Effector memory CD8-positive, alpha-beta T cell (primary cell): ENCODE results near the gene SYNE3.

ENCODE experiments used
- ATAC-seq: fragments of 150-1000 bp; cut with Tn5 transposase; replicated peaks from 2 replicates; pipeline ENCODE4 v1.10.0; 2021; ENCODE audit warnings: mild to moderate bottlenecking, moderate library complexity
- DNase-seq, 3 experiments: peaks; one replicate each; pipeline ENCODE4 v3.0.0; 2021
- H3K27ac Mint-ChIP-seq, 2 donors: one replicate each; pipeline ENCODE4 v1.8.0; 2022; ENCODE audit warnings: mild to moderate bottlenecking in 2 of 2, mixed read lengths in 2 of 2, moderate library complexity in 2 of 2
- H3K27me3 Mint-ChIP-seq, 2 donors: one replicate each; pipeline ENCODE4 v1.8.0; 2022; ENCODE audit warnings: mixed read lengths in 2 of 2
- H3K36me3 Mint-ChIP-seq: one replicate; pipeline ENCODE4 v1.8.0; 2022; ENCODE audit warnings: mild to moderate bottlenecking, moderate library complexity, mixed read lengths; ENCODE audit not compliant: insufficient read depth
- H3K4me1 Mint-ChIP-seq, 2 donors: one replicate each; pipeline ENCODE4 v1.8.0; 2022; ENCODE audit warnings: low read depth in 2 of 2, mixed read lengths in 2 of 2
- H3K4me3 Mint-ChIP-seq, 2 donors: one replicate each; pipeline ENCODE4 v1.8.0; 2022; ENCODE audit warnings: mild to moderate bottlenecking in 2 of 2, mixed read lengths in 2 of 2, moderate library complexity in 2 of 2
- H3K9me3 Mint-ChIP-seq, 2 donors: one replicate each; pipeline ENCODE4 v1.8.0; 2022; ENCODE audit warnings: mixed read lengths in 2 of 2

SYNE3 gene

GRCh38 chr14:95491936-95492608, 24.4 kb downstream of the SYNE3 start:
- peaks cover 6% of the 10 kb centered on the region for H3K36me3 Mint-ChIP-seq
- H3K4me3 Mint-ChIP-seq, result no peak overlapping the region
- ATAC-seq (no peak), DNase-seq (no peak)
- peaks cover 42 to 43% of the 10 kb centered on the region in 2 donors for H3K4me1 Mint-ChIP-seq
- no peaks in the 10 kb centered on the region for H3K27me3 Mint-ChIP-seq
- no peaks in the 10 kb centered on the region for H3K9me3 Mint-ChIP-seq
- peak overlapping the region; percentile 15 to 56 for H3K27ac Mint-ChIP-seq

DNA sequence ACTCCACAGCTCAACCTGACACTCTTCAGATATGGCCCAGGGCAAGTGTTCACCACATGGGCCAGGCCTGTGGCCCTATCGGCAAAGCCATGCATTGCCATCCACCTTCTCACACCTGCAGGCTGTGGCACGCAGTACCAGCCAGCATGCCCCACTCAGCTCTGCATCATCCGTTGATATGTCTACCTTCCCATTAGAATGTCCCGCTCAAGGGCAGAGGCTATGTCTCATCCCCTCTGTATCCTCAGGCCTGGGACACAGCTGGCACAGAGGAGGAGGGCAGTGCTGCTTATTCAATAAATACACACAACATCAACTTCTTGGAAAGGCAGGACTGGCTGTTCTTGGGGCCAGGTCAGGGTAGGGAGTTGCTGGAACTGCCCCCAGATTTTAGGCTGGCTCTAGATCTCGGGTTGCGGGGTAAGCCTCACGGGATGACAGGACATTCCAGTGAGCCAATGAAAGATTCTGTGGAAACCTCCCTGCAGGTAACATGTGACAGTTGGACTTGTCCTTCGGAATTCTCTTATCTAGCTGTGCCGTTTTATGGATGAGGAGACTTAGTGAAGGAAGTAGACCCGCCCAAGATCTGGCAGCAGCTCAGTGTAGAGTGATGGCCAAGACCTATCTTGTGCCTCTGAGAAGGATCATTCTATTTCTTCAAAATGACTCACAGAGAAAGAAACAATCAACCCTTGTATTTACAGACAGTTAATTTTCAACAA, 25.6 kb downstream of the SYNE3 start:
- no peak for ATAC-seq
- no peak overlapping the region for H3K4me3 Mint-ChIP-seq
- peaks cover 7% of the 10 kb centered on the region for H3K36me3 Mint-ChIP-seq
- DNase-seq, result no peak
- H3K4me1 Mint-ChIP-seq, result peaks cover 40 to 41% of the 10 kb centered on the region in 2 donors
- H3K9me3 Mint-ChIP-seq, result no peaks in the 10 kb centered on the region
- H3K27ac Mint-ChIP-seq, result peak overlapping the region; percentile 15 to 22
- H3K27me3 Mint-ChIP-seq, result no peaks in the 10 kb centered on the region

- no peak for DNase-seq
- peaks cover 7% of the 10 kb centered on the region for H3K36me3 Mint-ChIP-seq
- no peak overlapping the region for H3K27ac Mint-ChIP-seq
- H3K4me3 Mint-ChIP-seq, result no peak overlapping the region
- peaks cover 38 to 40% of the 10 kb centered on the region in 2 donors for H3K4me1 Mint-ChIP-seq
- no peaks in the 10 kb centered on the region for H3K27me3 Mint-ChIP-seq
- ATAC-seq, result no peak
- H3K9me3 Mint-ChIP-seq, result no peaks in the 10 kb centered on the region
Measured at GRCh38 chr14:95490138-95490509, 26.3 kb downstream of the SYNE3 start.

DNA sequence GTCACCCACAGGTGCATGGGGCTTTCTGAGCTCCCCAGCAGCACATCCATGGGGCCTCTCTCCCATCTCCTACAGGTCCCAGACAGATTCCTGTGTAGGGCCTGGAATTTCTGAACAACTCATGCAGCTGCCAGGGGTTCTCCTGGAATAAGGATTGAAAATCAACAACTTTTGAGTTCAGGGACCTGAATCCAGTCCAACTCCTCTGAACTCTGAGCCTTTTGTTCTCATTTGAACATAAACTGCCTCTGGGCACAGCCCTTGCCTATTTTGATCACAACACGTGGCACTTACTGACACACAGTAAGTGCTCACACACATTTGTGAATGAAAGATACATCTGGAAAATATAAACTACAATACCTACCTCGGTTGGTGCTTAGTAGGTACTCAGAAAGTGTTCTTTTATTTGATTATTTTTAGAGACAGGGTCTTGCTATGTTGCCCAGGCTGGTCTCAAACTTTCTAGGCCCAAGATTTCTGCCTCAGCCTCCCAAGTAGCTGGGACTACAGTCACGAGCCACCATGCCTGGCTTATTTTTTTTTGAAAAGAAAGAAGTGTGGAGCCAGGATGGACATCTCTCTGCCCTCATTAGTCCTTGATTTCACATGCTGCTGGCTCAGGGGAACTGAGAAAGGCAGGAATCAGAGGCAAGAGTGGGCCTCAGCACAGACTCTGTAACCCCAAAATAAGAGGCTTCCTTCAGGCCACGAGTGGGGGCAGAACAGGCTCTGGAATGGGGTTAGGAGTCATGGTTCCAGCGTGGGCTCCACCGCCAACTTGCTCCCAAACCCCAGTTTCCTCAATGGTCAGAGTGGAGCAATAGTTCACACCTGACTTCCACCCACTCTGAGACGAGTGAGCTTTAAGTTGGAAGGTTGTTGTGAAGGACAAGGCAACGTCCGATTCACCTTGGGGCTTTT, 27.0 kb downstream of the SYNE3 start:
- no peak for DNase-seq
- H3K36me3 Mint-ChIP-seq, result peaks cover 7% of the 10 kb centered on the region
- H3K4me1 Mint-ChIP-seq, result peaks cover 32 to 35% of the 10 kb centered on the region in 2 donors
- H3K9me3 Mint-ChIP-seq, result no peaks in the 10 kb centered on the region
- peak overlapping the region; percentile 36 to 68 for H3K27ac Mint-ChIP-seq
- no peak overlapping the region for H3K4me3 Mint-ChIP-seq
- no peak for ATAC-seq
- H3K27me3 Mint-ChIP-seq, result no peaks in the 10 kb centered on the region

- Mint-ChIP-seq H3K9me3 (no peaks in the 10 kb centered on the region), H3K36me3 (peaks cover 3% of the 10 kb centered on the region), H3K4me1 (peaks cover 36 to 38% of the 10 kb centered on the region in 2 donors), H3K27ac (peak overlapping the region; percentile 68 to 82), H3K4me3 (no peak overlapping the region), H3K27me3 (no peaks in the 10 kb centered on the region)
- ATAC-seq (no peak), DNase-seq (no peak)
Measured at GRCh38 chr14:95488376-95489213, 27.9 kb downstream of the SYNE3 start.

DNA sequence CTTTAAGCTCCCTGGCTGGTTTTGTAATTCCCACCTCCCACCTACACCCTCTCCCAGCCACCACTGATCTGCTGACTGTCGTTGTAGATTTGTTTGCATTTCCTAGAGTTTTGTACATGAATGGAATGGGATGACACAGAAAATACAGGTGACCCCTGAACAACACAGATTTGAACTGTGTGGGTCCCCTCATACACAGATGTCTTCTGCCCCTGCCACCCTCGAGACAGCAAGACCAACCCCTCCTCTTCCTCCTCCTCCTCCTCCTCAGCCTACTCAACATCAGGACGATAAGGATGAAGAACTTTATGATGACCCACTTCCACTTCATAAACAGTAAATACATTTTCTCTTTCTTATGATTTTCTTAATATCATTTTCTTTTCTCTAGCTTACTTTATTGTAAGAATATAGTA, 28.8 kb downstream of the SYNE3 start:
- Mint-ChIP-seq H3K27me3 (no peaks in the 10 kb centered on the region), H3K27ac (peak overlapping the region; percentile 75 to 82), H3K9me3 (no peaks in the 10 kb centered on the region), H3K4me1 (peaks cover 42% of the 10 kb centered on the region in 2 donors), H3K36me3 (peaks cover 3% of the 10 kb centered on the region), H3K4me3 (no peak overlapping the region)
- DNase-seq, result no peak
- ATAC-seq, result no peak

- peak overlapping the region; percentile 75 to 82 for H3K27ac Mint-ChIP-seq
- no peaks in the 10 kb centered on the region for H3K9me3 Mint-ChIP-seq
- no peak overlapping the region for H3K4me3 Mint-ChIP-seq
- DNase-seq (no peak), ATAC-seq (no peak)
- H3K4me1 Mint-ChIP-seq, result peaks cover 42% of the 10 kb centered on the region in 2 donors
- no peaks in the 10 kb centered on the region for H3K27me3 Mint-ChIP-seq
- H3K36me3 Mint-ChIP-seq, result peaks cover 3% of the 10 kb centered on the region
Measured at GRCh38 chr14:95486875-95487668, 29.4 kb downstream of the SYNE3 start.

- no peak for DNase-seq
- no peaks in the 10 kb centered on the region for H3K9me3 Mint-ChIP-seq
- H3K4me1 Mint-ChIP-seq, result peaks cover 48 to 53% of the 10 kb centered on the region in 2 donors
- H3K27ac Mint-ChIP-seq, result peak overlapping the region; percentile 75 to 90
- no peak overlapping the region for H3K4me3 Mint-ChIP-seq
- ATAC-seq, result no peak
- H3K27me3 Mint-ChIP-seq, result no peaks in the 10 kb centered on the region
- H3K36me3 Mint-ChIP-seq, result peaks cover 3% of the 10 kb centered on the region
Measured at GRCh38 chr14:95485222-95485819, 31.1 kb downstream of the SYNE3 start.

DNA sequence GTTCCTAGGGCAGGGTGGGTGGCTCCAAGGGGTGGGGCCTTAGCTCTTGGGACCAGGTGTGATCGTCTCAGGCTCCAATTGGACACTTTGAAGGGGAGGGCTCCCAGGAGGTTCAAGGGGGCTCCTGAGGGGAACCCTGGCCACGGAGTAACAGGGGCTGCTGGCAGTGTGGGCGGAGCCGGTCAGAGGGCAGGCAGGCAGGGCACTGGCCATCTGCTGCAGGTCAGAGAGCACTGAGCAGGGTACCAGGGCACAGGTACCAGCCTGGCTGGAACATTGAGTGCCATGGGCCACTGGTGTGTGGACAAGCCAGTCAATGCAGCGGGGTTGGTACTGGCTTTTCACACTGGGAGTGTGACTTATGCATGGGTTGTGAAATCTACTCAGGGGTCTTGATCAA, 32.2 kb downstream of the SYNE3 start:
- no peak overlapping the region for H3K4me3 Mint-ChIP-seq
- peaks cover 3% of the 10 kb centered on the region for H3K36me3 Mint-ChIP-seq
- ATAC-seq (no peak), DNase-seq (no peak)
- H3K9me3 Mint-ChIP-seq, result no peaks in the 10 kb centered on the region
- peaks cover 49 to 63% of the 10 kb centered on the region in 2 donors for H3K4me1 Mint-ChIP-seq
- H3K27me3 Mint-ChIP-seq, result no peaks in the 10 kb centered on the region
- H3K27ac Mint-ChIP-seq, result peak overlapping the region; percentile 75 to 90

- Mint-ChIP-seq H3K4me3 (no peak overlapping the region), H3K27ac (peak overlapping the region; percentile 75 to 90), H3K27me3 (no peaks in the 10 kb centered on the region), H3K36me3 (peaks cover 3% of the 10 kb centered on the region), H3K4me1 (peaks cover 48 to 61% of the 10 kb centered on the region in 2 donors), H3K9me3 (no peaks in the 10 kb centered on the region)
- ATAC-seq (no peak), DNase-seq (no peak)
Measured at GRCh38 chr14:95483309-95484165, 32.9 kb downstream of the SYNE3 start.

DNA sequence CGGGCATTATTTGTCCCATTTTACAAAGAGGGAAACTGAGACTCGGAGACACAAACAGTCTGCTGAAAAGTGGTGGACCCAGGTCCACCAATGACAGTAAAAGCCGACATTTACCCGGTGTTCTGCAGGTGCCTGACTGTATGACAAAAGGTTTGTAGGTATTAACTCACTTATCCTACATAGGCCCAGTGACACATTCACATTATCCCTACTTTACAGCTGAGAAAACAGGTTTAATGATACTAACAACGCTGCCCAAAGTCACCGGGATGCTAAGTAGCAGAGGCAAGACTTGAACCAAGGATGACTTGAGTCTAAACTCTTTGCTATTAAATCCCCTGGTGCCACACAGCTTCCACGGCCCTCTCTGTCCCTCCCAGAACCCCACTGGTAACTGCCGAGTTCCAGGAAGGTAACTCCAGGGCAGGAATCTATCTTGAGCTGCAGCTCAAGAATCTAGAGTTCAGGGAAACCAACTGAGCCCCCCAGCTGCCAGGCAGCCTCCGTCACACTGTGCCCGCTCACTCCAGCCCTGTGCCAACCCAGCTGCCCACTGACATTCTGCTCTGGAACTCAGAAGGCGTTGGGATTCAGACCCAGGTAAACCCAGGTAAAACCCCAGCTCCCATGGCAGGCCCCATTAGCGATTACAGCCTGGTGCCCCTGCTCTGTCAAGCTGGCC, 33.7 kb downstream of the SYNE3 start:
- peak overlapping the region; percentile 31 to 75 for H3K27ac Mint-ChIP-seq
- H3K27me3 Mint-ChIP-seq, result no peaks in the 10 kb centered on the region
- no peak for ATAC-seq
- no peaks in the 10 kb centered on the region for H3K9me3 Mint-ChIP-seq
- no peak for DNase-seq
- H3K36me3 Mint-ChIP-seq, result peaks cover 3% of the 10 kb centered on the region
- H3K4me3 Mint-ChIP-seq, result no peak overlapping the region
- H3K4me1 Mint-ChIP-seq, result peaks cover 50 to 68% of the 10 kb centered on the region in 2 donors
